Inferior parietal cortex (tissue), 1 donor: Measurements from ENCODE around the gene TENM4.

Experiments used
- DNase-seq: peaks from one replicate; pipeline ENCODE4 v3.0.0-alpha.2; 2016; ENCODE audit errors: extremely low spot score

TENM4 gene

DNA sequence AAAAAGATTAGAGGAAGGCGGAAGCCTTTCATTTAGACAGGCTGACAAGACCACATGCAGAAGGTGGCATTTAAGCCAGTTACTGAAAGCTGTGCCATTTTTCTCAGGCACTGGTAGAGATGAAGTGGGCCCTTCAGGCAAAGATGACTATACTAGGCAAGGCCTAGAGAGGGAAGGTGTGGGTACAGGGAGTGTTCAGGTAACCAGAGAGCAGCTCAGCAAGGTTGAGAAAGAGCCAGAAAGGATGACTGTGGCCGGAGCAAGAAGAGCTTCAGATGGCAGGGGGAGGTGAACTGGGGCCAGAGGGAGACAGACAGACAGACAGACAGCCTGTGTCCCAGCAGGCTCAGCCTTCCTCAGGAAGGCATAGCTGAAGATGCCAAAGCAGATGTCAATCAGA is 778.0 kb downstream of the TENM4 start:
- DNase-seq, result no peak

DNA sequence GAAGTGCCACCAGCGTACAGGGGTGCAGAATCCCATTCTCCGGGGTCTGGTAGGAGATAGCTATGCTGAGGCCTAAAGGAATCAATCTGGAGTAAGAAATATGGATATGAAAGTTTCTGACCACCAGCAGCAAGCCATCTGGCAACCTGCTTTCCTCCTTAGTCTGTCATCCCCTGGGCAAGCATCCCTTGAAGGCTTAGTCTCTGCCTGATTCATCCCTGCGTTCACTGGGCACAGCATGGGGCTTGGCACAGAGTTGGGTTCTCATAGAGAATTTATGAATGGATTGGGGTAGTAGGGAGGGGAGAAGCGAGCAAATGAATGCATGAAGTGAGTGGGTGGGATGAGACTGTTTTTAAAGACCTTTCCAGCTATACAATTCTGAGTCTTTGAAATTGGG is 780.4 kb downstream of the TENM4 start:
- no peak for DNase-seq

DNA sequence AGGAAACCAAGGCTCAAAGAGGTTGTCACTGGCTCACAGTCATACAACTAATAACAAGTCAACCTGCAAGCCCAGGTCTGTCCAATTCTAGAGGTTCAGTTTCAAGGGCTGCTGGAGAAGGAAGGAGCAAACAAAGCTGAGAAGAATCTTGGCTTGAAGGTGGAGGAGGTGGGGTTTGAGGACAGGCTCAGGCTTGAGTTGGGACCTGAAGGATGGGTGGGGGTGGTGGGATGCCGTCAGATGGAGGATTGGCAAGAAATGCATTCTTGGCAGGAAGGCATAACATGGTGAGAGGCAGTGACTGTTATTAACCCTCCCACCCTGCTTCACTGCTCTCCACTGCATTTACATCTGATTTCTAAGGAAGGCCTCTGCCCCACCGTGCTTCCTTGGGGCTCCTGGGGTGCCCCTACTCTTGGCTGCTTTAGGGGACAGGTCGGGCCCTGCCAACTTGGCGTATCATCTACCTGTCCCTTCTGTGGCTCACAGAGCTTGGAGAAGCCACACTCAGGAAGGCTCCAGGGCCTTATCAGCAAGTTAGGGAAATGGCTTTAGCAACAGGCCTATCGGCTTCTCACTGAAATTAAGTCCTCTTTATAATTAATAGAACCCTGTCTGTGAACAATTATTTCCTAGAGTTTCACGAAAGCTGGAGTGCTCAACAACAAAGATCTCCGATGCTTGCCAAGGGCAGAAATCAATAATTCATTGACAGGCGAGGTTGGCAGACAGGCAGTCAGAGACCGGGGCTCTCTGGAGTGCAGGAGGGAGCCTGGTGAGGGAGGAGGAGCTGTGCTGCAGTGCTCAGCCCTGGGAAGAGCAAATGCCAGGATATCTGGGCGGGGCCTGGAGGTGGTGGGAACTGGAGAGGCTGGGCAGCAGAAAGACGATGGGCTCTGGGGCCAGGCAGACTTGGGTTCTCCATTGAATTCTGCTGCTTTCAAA is 781.2 kb downstream of the TENM4 start:
- DNase-seq, result no peak

DNA sequence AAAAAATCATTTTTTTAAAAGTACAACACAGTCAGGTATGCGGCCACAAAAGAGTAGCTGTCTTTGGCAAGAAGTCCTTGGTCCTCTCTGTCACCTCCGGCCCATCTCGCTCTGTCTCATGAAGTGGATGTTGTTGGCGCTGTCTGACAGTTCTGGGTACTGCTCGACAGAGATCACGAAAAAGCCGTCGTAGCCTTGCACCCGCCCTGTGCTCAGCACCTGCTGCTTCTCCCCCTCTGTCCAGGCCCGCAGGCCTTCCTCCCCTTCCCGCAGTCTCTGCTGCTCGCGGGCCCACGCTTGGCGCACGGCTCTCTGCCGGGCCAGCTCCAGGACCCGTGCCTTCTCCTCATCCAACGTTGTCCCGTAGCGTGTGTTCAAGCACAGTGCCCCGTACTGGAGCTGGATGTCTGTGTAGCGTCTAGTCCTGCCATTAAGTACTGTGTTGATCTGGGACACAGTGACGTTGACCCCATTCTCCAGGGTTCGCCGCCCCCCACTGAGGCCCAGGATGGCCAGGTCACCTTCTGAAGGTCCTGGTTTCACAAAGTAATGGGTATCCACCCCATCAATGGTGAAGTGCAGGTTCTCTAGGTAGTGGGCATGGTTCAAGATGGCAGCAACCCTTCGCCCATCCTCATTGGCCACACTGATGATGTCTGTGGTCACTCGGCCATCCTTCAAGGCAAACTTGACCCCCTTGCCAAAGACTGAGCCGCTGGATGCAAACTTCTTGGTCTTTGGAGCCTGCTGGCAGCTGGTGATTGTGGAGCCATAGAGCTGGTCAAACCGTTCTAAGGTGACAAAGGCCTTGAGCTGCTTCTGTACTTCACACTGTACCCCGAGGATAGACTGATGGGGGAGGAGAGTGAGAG is 782.6 kb downstream of the TENM4 start:
- no peak for DNase-seq

DNA sequence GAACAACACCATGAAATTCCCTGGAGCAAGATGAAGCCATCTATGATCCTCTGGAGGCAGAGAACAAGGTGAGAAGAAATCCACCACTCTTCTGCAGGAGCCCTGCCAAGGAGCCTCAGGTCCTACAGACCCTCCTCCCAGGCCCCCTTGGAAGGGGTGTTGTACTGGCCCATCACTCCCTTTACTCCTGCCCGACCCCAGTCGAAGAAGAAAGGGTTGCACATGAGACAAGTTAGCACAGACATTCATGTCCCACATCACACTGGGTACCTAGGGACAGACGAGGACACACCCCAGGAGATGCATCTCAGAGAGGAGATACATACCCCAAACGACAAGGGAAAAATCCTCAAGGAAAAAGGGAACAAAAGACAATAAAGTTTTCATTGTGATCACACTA is 783.4 kb downstream of the TENM4 start:
- no peak for DNase-seq

DNA sequence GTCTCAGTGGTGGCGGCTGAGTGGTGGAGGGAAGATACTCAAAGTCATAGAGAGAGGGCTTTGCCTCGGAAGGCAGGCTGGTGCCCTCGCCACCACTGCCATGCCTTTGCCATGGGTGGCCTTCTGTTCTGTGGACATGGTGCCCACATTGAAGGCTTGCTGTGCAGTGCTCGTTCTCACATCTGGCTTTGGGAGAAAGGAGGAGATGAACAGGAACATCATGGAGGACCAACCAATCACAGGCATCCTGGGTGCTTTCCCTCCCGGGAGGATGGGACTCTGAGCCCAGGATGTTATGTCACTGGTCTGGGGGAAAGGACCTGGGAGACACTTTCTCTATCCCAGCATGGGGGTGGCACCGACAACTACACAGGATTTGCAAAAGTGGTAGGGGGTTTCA is 783.8 kb downstream of the TENM4 start:
- no peak for DNase-seq

DNA sequence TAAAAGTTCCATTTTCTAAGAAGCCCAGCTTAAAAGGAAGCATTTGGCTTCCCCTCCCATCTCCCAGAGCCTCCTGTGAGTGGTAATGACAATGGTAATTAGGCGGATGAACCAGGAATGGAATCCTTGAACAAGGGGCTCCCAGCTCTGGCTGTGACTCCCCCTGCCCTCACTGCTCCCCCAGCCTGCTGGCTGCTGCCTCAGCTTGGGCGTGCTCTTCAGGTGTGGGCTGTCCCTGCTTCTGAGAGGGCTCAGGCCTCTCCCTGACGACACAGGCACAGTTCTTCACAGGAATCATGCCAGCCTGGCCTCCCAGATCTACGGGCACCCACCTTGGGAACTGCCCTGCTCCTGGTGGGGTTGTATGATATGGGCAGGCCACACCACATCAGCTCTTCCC is 784.5 kb downstream of the TENM4 start:
- no peak for DNase-seq

DNA sequence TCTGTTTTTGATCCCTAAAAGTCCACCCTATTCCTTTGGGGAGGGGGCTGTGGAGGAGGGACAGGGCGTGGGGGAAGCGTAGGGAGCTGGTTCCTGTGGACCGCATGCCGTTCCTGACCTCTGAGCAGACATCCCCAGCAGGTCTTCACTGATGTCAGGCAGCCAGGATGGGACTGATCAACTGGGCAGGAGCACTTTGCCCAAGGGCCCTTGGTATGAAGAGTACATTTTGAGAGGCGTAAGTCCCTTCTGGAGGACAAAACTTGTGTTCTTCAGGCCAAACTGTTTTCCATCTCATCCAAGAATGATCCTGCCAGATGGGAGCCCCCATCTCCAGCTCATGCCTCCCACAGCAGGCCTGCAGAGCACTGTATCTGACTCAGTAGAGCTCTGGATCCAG is 785.3 kb downstream of the TENM4 start:
- DNase-seq, result no peak

DNA sequence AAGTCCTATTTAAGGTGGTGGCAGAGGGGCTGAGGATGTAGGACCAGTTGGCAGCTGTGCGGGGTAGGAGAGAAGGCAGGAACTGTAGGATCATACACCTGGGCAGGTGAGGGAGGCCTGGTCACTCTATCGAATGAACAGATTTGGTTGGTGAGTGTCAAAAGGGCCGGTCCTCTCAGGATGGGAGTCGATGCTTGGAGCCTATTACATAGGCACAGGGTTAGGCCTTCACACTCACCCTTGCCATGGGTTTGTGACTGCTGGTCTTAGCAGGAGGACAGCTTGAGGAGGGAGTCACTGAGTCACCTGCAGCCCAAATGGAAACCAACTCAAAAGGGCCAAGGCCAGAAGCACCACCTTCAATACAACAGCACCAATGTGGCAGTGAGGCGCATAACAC is 786.0 kb downstream of the TENM4 start:
- DNase-seq, result no peak

DNA sequence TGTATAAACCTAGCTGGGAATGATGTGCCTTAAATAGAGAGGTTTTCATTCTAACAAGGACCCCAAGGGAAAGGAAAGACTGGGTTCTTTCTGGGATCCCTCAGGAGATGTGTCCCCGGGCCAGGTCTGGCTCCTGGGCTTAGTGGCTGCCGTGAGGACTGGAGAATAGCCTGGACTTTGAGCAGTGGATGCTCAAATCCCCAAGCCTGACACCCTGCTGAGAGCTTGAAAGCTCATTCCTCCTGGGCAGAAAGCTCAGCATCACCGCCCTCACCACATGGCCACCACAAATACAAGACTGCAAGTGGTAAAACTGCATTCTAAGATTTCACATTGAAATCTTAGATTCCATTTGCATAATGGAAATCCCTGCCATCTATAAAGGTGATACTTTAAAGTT is 786.8 kb downstream of the TENM4 start:
- DNase-seq, result no peak

DNA sequence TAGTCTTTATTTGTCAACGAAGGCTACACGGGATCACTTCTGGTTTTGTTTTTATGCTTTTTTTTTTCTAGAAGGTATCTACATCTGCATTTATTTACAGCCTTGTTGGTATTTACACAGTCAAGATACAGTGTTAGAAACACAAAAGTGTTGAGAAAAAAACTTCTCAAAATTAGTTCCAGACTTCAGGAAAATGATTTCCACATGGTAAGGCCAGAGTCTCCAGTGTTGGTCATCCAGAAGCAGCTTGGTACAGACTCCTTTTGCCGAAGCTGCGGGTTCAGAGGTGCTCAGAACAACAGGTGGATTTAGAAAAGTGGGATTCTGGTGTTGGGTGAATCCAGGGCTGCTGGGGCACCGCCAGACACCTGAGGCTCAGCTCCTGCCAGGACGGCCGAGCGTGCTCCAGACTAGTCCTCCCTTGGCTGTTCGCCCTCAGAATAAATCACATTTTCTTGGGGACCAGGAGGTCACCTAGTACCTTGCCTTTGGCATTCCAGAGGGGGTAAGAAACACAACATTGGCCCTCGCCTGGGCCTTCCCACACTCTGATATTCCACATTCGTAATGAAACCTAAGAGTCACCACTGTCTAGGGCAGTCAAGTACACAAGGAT is 787.4 kb downstream of the TENM4 start:
- DNase-seq, result no peak

DNA sequence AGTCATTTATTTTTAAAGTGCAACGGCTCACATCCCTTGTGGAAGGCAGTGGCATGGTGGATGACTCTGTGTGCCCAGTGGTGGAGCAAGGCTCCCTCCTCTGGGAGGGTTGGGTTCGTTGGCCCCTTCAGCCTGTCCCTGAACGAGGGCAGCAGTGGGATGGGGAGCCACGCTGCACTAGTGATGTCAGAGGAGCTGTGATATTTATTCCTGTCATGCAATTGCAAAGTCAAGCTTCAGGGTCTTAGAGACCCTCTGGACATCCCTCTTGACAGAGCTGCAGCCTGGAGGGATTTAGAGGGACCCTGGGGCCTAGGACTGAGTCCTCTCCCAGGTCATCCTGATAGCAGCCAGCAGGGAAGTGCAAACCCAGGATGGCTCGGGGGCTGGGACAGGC is 788.0 kb downstream of the TENM4 start:
- DNase-seq, result no peak

DNA sequence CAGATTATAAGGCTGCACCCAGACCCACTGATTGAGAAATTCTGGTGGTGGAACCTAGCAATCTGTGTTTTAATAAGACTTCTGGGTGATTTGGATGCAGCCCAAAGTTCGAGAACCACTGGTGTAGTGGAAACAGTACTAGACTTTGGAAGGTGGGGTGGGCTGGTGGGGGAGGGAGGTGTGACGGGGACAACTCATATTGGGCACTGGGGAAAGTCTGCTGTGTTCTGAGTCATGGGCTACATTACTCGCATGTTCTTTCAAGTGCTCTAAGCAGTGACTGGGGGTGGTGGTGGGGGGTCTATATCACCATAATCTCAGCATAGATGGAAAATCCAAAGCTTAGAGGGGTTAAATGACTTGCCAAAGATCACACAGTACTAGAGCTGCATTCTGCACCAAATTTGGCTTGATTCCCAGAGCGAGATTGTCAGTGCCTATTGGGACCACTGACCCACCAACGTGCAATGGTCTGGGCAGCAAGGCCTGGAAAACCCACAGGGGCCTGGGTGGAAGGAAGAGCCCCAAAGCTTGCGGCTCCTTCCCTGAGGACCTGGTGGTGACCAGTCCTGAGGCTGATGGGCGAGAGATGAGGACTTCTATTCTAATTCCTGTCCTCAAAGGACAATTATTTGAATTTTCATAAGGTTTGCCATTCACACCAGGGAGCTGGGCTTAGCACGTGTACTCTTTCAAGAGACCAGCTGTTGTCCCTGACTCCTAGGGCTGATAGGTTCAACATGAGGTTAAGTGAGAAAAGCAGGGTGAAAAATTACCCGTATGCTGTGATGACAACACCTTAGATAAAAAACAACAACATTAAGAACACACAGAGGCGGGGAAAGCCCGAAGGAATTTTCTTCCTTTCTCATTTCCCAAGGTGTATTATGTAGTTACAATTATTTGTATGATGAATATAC is 788.6 kb downstream of the TENM4 start:
- DNase-seq, result no peak

DNA sequence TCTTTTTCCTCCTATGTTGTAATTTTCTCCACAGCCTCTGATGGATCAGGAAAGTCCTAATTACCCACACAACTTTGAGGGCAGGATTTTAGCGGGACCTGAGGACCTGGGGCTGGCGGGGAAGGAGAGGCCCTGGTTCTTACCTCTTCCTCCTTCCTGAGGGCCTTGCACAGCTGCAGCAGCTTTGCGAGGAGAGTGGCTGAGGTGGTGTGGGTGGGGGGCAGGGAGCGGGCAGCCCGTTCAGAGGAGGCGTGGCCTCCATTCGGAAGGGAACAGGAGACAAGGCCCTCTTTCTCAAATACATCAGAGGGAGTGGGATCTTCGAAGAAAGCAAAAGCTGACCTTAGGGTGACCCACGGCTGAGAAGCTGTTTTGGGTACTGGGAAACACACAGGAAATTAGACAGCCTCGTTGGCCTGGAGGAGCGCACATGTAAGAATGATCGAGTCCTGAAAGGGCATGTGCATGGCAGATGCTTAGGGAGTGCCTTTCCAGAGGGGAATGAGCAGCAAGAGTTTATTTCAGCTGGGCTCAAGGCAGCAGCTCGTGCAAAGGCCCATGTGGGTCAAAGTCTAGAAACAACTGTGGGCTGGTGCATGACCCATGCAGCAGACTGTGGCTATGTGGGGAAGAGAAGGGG is 789.6 kb downstream of the TENM4 start:
- no peak for DNase-seq

DNA sequence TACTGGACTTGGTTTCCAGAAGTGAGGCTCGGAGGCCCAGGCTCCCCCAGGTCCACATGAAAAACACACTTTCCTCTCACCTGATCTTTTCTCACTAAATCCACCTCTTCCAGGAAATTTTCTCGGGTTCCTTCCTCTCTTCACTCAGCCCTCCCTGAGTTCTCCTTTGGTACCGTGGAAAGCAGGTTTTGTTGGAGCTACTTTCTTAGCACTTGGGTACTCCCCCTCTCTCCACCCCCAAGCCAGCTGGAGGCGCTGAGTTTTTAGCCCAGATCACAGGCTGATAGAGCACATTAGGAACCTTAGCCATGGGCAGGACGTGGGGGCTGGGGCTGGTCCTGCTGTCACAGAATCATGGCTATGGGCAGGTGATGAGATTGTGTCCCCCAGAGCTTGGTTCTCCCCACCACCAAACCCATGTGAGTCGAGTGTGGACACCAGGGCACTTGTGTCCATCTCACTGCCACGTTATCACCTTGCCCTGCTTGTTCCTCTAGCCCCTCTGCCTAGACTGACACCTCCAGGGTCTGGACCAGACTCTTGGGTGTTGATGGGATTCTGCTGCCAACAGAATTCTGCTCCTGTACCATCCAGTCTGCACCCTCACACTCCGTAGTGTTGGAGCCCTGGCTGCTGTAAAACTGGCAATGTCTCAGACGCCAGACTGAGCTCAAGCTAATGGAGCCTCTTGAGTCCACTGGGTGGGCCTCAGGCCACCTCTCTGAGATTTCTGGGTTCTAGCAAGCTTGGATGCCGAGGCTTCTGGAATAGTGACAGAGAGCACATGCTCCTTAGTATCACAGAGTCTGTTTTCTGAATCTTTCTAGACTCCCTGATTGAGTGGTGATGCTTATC is 791.2 kb downstream of the TENM4 start:
- DNase-seq, result no peak

DNA sequence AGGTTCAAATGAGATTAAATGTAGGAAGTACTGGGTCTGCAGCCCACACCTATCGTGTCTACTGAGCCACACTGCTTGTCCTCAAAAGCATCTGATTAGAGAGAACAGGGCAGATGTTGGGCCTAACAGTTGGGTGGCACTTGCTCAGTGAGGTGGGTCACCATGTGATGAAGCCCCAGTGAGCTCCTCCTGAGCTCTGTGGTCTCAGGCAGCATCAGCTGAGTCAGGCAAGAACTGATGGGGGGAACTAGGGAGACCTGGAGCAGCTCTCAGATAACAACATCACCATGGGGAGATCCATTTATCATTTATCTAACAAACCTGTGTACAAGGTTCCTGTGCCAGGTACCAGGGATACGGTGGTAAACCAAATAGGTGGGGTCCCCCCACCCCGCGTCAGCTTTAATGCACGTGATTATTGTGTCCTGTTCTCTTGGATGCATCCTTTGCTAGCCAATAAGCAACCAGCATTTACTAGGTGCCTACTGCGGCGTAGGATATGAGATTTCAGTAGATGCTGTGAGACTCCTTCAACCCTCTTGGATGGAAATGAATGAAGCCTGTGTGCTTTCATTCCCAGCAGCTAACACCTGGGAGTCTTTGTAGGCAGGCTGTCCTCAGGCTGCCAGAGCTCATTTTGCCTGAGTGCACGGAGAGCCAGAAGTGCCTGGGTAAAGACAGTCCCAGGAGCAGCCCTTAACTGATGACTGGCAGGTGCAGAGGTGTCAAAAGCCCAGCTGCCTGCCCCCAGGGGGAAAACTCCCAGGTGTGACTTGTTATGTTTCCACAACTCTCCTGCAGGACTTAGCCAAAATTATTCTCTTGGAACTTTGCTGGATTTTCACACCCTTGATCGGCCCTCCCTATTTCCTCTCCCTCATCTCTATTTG is 792.6 kb downstream of the TENM4 start:
- no peak for DNase-seq

DNA sequence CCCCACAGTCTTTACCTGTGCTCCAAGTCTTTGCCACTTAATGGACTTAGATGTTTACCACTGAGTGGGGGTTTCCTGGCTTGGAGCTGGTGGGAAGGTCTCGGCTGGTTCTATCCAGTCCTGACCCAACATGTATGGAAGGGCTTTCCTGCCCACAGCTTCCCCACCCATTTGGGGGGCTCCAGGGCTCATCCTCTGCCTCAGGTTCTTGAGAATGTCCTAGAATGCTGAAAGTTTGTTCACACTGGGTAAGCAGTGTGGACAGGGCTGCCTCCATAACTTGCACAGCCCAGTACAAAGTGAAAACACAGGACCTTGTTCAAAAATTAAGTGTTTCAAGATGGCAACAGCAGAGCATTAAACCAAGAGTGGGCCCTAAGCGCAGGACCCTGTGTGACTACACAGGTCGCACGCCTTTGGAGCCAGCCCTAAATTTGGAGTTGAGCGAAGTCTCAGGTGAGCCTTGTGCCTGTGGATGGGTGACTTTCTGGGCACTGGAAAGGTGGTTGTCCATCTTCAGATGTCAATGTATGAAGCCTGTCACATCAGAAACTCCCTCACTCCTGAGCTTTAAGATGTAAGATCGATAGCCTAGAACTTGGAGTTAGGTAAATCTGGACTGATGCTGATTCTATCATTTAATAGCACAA is 793.4 kb downstream of the TENM4 start:
- DNase-seq, result no peak

DNA sequence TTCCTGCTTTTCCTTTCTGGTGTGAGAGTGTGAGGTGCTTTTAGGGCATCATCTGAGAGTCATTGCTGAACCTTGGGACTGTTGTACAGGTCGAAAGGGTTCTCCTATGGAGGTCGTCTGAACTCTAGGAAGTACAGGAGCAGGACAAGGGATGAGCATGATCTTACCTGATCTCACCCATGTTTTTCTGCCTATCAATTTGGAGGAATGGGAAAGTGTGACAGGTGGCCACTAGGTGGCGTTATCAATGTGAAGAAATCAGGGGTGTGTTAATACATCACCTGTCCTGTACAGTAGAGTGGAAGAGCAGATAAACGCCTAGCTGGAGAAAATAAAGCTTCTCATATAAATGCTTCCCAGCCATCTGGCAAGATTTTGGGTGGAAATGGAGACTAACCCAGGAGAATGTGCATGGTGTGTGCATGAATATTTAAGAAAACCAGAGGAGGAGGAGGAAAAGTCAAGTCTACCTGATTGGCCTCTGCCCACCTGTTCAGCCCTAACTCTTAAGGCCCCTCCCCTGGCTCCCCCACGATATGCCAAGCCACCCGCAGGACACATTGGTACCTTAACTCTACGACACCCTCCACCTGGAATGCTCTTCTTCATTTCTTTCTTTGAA is 794.2 kb downstream of the TENM4 start:
- DNase-seq, result peak; percentile 73
